Stimulated activated CD8-positive, alpha-beta memory T cell treated with anti-CD3 and anti-CD28 coated beads, Interleukin-7, amount 100 ng/mL, for 1 hour (primary cell): ENCODE data around the gene PPM1J.

Experiments
- DNase-seq, 2 donors: peaks; one replicate each; pipeline ENCODE4 v3.0.0-alpha.2; 2020; ENCODE audit warnings: low read depth in 2 of 2

PPM1J gene

GRCh38 chr1:112687785-112688496, 27.2 kb downstream of the PPM1J start:
- no peak for DNase-seq

DNA sequence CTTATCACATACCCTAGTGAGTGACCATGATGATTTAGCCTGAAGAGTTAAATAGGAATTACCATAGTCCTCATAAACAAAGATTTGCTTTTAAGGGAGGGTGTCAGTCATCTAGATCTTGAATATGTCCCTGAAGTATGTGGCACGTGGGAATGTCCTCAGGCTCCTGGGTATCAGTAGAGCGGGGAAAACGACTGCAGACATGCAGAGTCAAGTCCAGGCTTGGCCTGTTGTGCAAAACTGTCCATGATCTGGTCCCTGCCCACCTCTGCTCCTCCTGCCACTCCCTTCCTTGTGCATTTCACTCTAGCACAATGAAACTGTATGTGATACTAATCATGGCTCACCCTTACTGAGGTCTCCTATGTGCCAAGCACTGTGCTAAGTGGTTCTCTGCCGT, 27.8 kb downstream of the PPM1J start:
- no peak for DNase-seq

DNA sequence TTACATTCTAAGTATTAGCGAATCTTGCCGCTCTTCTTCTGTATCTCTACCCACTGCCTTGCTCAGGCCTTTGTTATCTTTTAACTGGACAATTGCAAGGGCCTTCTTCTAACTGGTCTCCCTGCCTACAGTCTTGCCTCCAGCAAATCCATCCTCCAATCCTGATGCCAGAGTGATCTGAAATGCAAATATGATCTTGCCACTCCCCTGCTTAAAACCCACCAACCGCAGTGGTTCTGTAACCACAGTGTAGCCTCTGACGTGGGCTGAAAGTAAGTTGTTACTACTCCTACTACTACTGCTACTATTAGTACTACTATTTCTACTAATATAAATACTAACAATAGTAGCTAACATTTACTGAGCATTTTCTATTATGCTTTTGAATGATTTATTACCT, 28.3 kb downstream of the PPM1J start:
- DNase-seq = no peak

DNA sequence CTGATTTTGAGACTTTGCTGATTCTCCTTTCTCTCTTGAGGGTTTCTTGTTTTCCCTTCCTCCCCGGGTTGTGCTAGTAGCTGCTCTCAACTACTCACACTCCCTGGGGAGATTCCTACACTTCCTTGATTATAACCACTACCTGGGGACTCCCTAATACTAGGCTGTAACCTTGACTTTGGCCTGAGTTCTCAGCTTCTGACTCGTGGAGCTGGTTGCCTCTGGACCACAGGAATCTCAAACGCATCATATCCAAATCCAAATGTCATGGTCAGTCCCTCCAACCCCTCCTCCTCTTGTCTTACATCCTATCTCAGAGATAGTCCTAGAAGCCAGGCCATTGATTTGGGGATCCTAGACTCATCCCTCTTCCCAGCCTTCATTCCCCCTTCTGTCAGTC, 28.7 kb downstream of the PPM1J start:
- no peak for DNase-seq

DNA sequence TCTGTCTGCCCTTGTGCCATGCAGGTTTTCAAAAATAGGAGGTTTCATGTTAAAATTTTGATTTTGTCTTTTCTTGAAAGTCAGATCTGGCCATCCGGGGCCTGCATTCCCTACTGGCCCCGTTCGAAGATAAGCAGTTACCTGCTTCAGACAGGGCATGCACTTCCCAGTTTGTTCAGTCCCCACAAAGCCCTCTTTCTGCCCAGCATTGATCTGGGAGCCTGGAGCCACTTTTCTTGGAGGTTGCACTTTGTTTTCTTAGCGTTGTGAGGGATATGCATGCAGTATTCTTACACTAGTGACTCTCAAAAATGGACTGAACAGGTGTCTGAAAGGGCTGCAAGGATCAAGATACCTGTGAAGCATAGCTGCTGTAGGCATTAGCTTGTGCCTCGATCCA, 29.2 kb downstream of the PPM1J start:
- no peak for DNase-seq

DNA sequence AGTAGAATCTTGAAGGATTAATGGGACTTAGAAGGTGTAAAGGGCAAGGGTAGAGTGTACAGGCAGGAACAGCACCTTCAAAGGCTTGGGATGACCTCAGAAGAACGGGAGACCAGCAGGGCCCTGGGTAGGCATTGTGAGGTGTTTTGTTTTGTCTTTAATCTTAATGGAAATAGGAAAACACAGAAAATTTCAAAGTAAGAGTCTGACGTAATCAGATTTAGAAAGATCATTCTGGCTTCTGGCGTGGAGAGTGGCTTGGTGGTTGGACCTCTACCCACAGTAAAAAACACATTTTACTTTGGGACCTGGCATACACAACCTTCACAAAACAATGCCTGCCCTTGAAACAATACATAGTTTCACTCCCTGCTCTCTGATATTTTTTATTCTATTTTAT, 36.5 kb downstream of the PPM1J start:
- no peak for DNase-seq

GRCh38 chr1:112677501-112677900, 37.6 kb downstream of the PPM1J start:
- no peak for DNase-seq

DNA sequence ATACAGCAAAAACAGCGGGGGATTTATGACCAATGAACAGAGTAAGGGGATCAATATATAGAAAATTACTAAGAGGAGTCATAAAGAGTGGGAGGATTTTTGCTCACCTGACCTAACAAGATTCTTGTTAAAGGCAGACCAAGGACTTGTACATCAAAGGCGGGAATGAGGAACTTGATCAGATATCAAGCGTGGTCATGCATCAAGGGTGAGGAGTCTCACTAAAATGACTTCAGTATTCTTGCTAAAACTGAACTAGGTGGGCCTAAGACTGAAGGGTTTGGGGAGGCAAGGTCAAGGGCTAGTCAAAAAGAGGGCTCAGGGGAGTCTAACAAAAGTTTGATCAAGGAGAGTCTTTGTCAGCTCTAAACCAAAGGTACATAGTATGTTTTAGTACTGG, 38.6 kb downstream of the PPM1J start:
- no peak for DNase-seq

- no peak for DNase-seq
These were observed 39.3 kb downstream of the PPM1J start for GRCh38 chr1:112675728-112676381.

- no peak for DNase-seq
These were observed 40.0 kb downstream of the PPM1J start for GRCh38 chr1:112674986-112675727.

DNA sequence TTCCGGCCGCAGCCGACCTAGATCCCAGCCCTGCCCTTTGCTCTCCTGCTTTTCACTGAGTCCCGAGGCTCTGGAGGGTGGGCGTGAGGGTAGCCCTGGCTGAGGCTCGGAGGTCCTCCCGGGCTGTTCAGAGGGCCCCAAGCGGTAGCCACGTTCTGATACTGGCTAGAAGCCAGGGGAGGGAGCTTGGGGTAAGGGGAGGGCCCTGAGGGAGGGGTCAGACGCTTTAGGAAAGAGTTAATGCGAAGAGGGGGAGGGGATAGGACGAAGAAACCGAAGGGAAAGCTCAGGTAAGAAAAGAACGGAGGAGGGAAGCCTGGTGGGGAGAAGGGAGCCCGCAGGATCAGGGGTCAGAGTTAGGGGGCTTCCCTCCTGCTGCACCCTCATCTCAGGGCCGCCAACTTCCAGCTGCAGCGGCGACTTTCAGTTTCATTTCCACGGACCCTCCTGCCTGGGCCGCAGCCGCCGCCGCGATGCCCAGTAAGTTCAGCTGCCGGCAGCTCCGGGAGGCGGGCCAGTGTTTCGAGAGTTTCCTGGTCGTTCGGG, 40.6 kb downstream of the PPM1J start, which contains the start of gene MOV10:
Gene MOV10, plus strand, starts transcription at position 220 of the 546 bp plus-strand sequence. Its CDS starts 254 bp downstream, at position 474.
- DNase-seq = no peak

GRCh38 chr1:112673592-112674439, 41.3 kb downstream of the PPM1J start:
- DNase-seq = no peak

GRCh38 chr1:112672842-112673241, 42.3 kb downstream of the PPM1J start:
- DNase-seq = no peak

- no peak for DNase-seq
These were observed 43.1 kb downstream of the PPM1J start for GRCh38 chr1:112672009-112672408.

DNA sequence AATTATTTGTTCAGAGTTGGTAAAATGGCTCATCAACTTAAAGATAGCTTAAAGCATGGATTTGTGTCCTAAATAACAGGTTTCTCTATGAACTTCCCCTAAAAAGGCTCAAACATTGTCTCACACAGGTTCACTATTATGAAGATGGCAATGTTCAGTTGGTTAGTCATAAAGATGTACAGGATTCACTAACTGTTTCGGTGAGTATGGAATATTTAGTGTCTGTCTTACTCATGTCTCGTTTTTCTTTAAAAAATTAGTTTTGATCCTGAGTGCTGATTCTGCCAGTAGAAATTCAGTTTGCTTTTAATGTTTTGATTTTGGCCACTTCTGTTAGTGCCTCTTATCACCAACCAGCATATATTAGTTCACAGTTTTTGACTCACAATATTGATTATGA, 48.2 kb downstream of the PPM1J start:
- no peak for DNase-seq

DNA sequence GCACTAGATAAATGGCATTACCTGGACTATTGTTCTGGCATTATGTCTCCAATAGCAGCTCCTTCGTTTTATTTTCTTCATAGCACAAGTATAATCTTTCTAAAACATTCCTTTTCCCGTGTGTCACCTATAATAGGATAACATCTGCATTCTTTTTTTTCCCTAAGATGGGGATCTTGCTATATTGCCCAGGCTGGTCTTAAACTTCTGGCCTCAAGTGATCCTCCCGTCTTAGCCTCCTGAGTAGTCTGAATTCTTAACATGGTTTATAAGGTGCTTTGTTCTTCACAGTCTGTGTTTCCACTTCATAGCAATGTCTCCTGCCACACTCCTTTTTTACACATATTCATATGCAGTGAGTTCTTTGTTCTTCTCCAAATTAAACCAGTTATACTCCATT, 49.3 kb downstream of the PPM1J start:
- no peak for DNase-seq
